B cell (primary cell): Measurements from ENCODE around the gene CCL24. TPM values are rescaled to one million over a fixed set of nuclear protein-coding genes. Genes with fewer than 3 reads are reported as not detected.
"Not testable (repeated sequence)": the region's sequence is repeated elsewhere in the genome, so short reads cannot be mapped to it uniquely, and the experiment has no call there.

Experiments used
- ATAC-seq: fragments of 200-7000 bp; cut with Tn5 transposase; one replicate; pipeline ENCODE4 v1.10.0; 2021; ENCODE audit warnings: low read depth, mild to moderate bottlenecking, moderate number of reproducible peaks, moderate library complexity
- CTCF ChIA-PET: fragments of 350-600 bp; sonication (Branson Sonifier 250); formaldehyde crosslinking; loops from one replicate; lab custom pipeline; 2021; ENCODE audit warnings: antibody characterized with exemption, inconsistent platforms; lab: Charles Lee
- POLR2A ChIA-PET: fragments of 350-600 bp; sonication (Branson Sonifier 250); formaldehyde crosslinking; loops from one replicate; lab custom pipeline; 2021; ENCODE audit warnings: antibody characterized with exemption; lab: Charles Lee
- DNase-seq: peaks from one replicate; pipeline ENCODE4 v3.0.0; 2013
- H2AFZ ChIP-seq: 2 replicates; pipeline ENCODE4 v1.6.1; 2012; ENCODE audit warnings: mild to moderate bottlenecking, low read depth, low read length; ENCODE audit not compliant: insufficient read depth, poor library complexity, severe bottlenecking
- H3K27ac ChIP-seq, 2 donors: 1 replicate in 1 of 2; 2 replicates in 1 of 2; pipeline ENCODE4 v1.5.1; 2012 to 2013; ENCODE audit warnings: low read length in 2 of 2, mild to moderate bottlenecking in 2 of 2, moderate library complexity in 1 of 2
- H3K27me3 ChIP-seq, 4 experiments: fragments of 200-600 bp in 1 of 4; sonication (generic) in 1 of 4; replicated peaks in 1 of 4; 1 replicate in 2 of 4; 2 replicates in 2 of 4; pipeline versions ENCODE4 v1.6.1 to v1.7.0; 2013 to 2016; ENCODE audit warnings: low read length in 3 of 4, mild to moderate bottlenecking in 2 of 4, mixed read lengths in 1 of 4, moderate library complexity in 1 of 4; ENCODE audit not compliant: insufficient read depth in 4 of 4, control insufficient read depth in 3 of 4; ENCODE audit errors: control extremely low read depth in 1 of 4
- H3K36me3 ChIP-seq, 2 experiments: replicated peaks in 1 of 2; 1 replicate in 1 of 2; 2 replicates in 1 of 2; pipeline versions ENCODE4 v1.6.1 to v1.7.1; 2013; ENCODE audit warnings: low read length in 1 of 2; ENCODE audit not compliant: insufficient read depth in 2 of 2, control insufficient read depth in 1 of 2; ENCODE audit errors: control extremely low read depth in 1 of 2, extremely low read depth in 1 of 2
- H3K4me1 ChIP-seq, 2 donors: fragments of 200-600 bp in 1 of 2; sonication (generic) in 1 of 2; 1 replicate in 1 of 2; 2 replicates in 1 of 2; pipeline versions ENCODE4 v1.5.1 to v1.6.1; 2013 to 2017; ENCODE audit warnings: low read length in 2 of 2; ENCODE audit not compliant: control insufficient read depth in 2 of 2, insufficient read depth in 2 of 2
- H3K4me2 ChIP-seq: replicated peaks from 2 replicates; pipeline ENCODE3; 2012; ENCODE audit warnings: mild to moderate bottlenecking, low read depth, low read length; ENCODE audit not compliant: poor library complexity, severe bottlenecking
- H3K4me3 ChIP-seq, 5 experiments: fragments of 200-600 bp in 1 of 5; sonication (generic) in 1 of 5; 1 replicate in 3 of 5; 2 replicates in 2 of 5; pipeline versions ENCODE4 v1.5.1 to v1.7.0; 2011 to 2016; ENCODE audit warnings: low read length in 4 of 5, mild to moderate bottlenecking in 4 of 5, low read depth in 2 of 5, control low read depth in 1 of 5, moderate library complexity in 1 of 5; ENCODE audit not compliant: insufficient read depth in 1 of 5; ENCODE audit errors: control extremely low read depth in 1 of 5, extremely low read depth in 1 of 5
- H3K79me2 ChIP-seq: fragments of 200-600 bp; sonication (generic); one replicate; pipeline ENCODE4 v1.6.0; 2016; ENCODE audit warnings: low read length; ENCODE audit not compliant: control insufficient read depth, insufficient read depth
- H3K9ac ChIP-seq: fragments of 200-600 bp; sonication (generic); 2 replicates; pipeline ENCODE4 v1.6.1; 2017; ENCODE audit warnings: mild to moderate bottlenecking, low read length, moderate library complexity
- H3K9me3 ChIP-seq, 3 donors: one replicate each; pipeline versions ENCODE4 v1.6.1 to v1.7.1; 2013; ENCODE audit warnings: low read length in 2 of 3; ENCODE audit not compliant: control insufficient read depth in 2 of 3, insufficient read depth in 1 of 3; ENCODE audit errors: control extremely low read depth in 1 of 3
- H4K20me1 ChIP-seq: 2 replicates; pipeline ENCODE4 v1.6.0; 2012; ENCODE audit warnings: mild to moderate bottlenecking, low read length; ENCODE audit not compliant: insufficient read depth, control insufficient read depth, poor library complexity, severe bottlenecking
- H3K27ac Mint-ChIP-seq: one replicate; pipeline ENCODE4 v1.8.0; 2021; ENCODE audit warnings: mixed read lengths
- H3K27me3 Mint-ChIP-seq: one replicate; pipeline ENCODE4 v1.8.0; 2021; ENCODE audit warnings: mixed read lengths
- H3K4me1 Mint-ChIP-seq: one replicate; pipeline ENCODE4 v1.8.0; 2021; ENCODE audit warnings: mixed read lengths
- H3K4me3 Mint-ChIP-seq: one replicate; pipeline ENCODE4 v1.8.0; 2021; ENCODE audit warnings: mixed read lengths
- H3K9me3 Mint-ChIP-seq: one replicate; pipeline ENCODE4 v1.8.0; 2022; ENCODE audit warnings: mixed read lengths; ENCODE audit not compliant: insufficient read depth
- EZH2 ChIP-seq: IDR thresholded peaks from 2 replicates; pipeline ENCODE4 v1.6.1; 2012; ENCODE audit warnings: borderline replicate concordance, low read depth, mild to moderate bottlenecking, moderate library complexity, low read length; ENCODE audit not compliant: insufficient read depth, poor library complexity, severe bottlenecking
- WGBS: methylation state at CpG from one replicate; pipeline ENCODE4 v1.1.5; 2013; ENCODE audit warnings: missing lambda C conversion rate; ENCODE audit not compliant: insufficient coverage; 5-methylcytosine and 5-hydroxymethylcytosine counted together
- intact Hi-C: fragments of 100-400 bp; cut with micrococcal nuclease; formaldehyde crosslinking; loops from one replicate; pipeline ENCODE4 v1.10.0; 2022
- polyA plus RNA-seq: library from polyadenylated mRNA; depleted of rRNA; stranded (reverse); fragments of >200 nt; gene quantifications from 2 replicates; pipeline ENCODE4 v1.2.3, GENCODE V29; 2012
- total RNA-seq, 2 donors: library from RNA; stranded (reverse); fragments of 120-200 nt in 1 of 2; gene quantifications; 1 replicate in 1 of 2; 2 replicates in 1 of 2; pipeline versions ENCODE4 v1.2.3 to v1.2.4, GENCODE V29; 2013 to 2022
- TF ChIP-seq, protein P1 (sequence below): fragments of 200-600 bp; IDR thresholded peaks from one replicate; pipeline ENCODE4 v1.8.0; 2022; ENCODE audit warnings: antibody characterized with exemption, mild to moderate bottlenecking

CCL24 gene
- total and polyA plus RNA-seq, 2 donors (not counting 1 experiment from before 2014, with no cell fraction given), result not detected

DNA sequence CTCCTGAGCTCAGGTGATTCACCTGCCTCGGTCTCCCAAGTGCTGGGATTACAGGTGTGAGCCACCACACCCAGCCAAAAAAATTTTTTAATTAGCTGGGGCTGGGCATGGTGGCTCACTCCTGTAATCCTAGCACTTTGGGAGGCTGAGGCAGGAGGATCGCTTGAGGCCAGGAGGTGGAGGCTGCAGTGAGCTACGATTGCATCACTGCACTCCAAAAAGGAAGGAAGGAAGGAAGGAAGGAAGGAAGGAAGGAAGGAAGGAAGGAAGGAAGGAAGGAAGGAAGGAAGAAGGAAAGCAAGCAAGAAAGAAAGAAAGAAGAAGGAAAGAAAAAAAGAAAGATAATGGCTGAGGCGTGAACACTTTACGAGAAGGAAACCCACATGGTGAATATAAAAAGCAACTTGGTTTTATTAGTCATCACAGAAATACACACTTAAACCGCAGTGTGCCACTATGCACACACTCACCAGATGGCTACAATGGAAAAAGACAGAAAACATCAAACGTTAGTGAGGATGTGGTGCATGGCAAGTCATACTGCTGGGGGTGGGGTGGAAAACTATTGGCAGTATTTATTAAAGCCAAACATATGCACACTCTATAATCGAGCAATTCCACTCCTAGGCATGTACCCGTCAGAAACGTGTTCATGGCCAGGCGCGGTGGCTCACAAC, 37.2 kb downstream of the CCL24 start:
- H3K4me2 ChIP-seq, result no peak overlapping the region
- H2AFZ ChIP-seq, result no peak overlapping the region
- no peaks in the 10 kb centered on the region for H3K4me1 ChIP-seq
- peak; percentile 31 for ATAC-seq
- POLR2A ChIA-PET, result interaction anchor here (0.7 kb wide), 1 partner anchor 390 kb away, joined by 11 read pairs; no protein-coding TSS in a partner anchor
- no peaks in the 10 kb centered on the region for H3K27me3 ChIP-seq
- peaks cover 0 to 6% (median 0%) of the 10 kb centered on the region in 3 donors for H3K9me3 ChIP-seq
- 72% methylated on average over 3 of the region's 12 CpGs for WGBS
- CTCF ChIA-PET, result interaction anchor here (1.0 to 1.4 kb wide), 2 partner anchors 14 to 244 kb away, joined by 4 to 5 read pairs; no protein-coding TSS in a partner anchor
- H3K4me3 Mint-ChIP-seq, result no peak overlapping the region
- no peaks in the 10 kb centered on the region for H3K79me2 ChIP-seq
- intact Hi-C loops, result no loop called here
- H4K20me1 ChIP-seq, result no peaks in the 10 kb centered on the region
- no peak overlapping the region for H3K4me3 ChIP-seq
- H3K27me3 Mint-ChIP-seq, result peaks cover 13% of the 10 kb centered on the region
- H3K9me3 Mint-ChIP-seq, result no peaks in the 10 kb centered on the region
- TF ChIP-seq, protein P1, sequence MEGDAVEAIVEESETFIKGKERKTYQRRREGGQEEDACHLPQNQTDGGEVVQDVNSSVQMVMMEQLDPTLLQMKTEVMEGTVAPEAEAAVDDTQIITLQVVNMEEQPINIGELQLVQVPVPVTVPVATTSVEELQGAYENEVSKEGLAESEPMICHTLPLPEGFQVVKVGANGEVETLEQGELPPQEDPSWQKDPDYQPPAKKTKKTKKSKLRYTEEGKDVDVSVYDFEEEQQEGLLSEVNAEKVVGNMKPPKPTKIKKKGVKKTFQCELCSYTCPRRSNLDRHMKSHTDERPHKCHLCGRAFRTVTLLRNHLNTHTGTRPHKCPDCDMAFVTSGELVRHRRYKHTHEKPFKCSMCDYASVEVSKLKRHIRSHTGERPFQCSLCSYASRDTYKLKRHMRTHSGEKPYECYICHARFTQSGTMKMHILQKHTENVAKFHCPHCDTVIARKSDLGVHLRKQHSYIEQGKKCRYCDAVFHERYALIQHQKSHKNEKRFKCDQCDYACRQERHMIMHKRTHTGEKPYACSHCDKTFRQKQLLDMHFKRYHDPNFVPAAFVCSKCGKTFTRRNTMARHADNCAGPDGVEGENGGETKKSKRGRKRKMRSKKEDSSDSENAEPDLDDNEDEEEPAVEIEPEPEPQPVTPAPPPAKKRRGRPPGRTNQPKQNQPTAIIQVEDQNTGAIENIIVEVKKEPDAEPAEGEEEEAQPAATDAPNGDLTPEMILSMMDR, result no peak
- TF ChIP-seq EZH2, result no peak
- H3K4me1 Mint-ChIP-seq, result peaks cover 5% of the 10 kb centered on the region
- no peak overlapping the region for H3K9ac ChIP-seq
- no peak for DNase-seq
- H3K27ac Mint-ChIP-seq, result no peak overlapping the region
- no peak overlapping the region for H3K27ac ChIP-seq
- no peaks in the 10 kb centered on the region for H3K36me3 ChIP-seq

DNA sequence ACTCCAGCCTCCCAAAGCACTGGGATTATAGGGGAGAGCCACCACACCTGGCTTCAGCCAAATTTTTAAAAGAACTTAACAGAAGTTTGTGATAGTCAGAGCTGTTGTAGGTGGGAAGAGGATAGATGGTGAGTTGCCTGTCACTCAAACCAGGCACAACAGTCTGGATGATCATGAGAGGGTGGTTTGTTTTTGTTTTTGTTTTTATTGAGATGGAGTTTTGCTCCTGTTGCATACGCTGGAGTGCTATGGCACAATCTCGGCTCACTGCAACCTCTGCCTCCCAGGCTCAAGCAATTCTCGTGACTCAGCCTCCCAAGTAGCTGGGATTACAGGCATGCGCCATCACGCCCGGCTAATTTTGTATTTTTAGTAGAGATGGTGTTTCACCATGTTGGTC, 39.6 kb downstream of the CCL24 start:
- H3K9ac ChIP-seq, POLR2A ChIA-PET, H3K4me1 Mint-ChIP-seq, H3K9me3 Mint-ChIP-seq, H3K79me2 ChIP-seq, H3K27ac ChIP-seq, H3K4me3 Mint-ChIP-seq, H2AFZ ChIP-seq, H3K9me3 ChIP-seq, intact Hi-C loops, H4K20me1 ChIP-seq, H3K27me3 Mint-ChIP-seq, H3K27me3 ChIP-seq, H3K27ac Mint-ChIP-seq, H3K36me3 ChIP-seq, H3K4me1 ChIP-seq, ATAC-seq, H3K4me2 ChIP-seq, H3K4me3 ChIP-seq, DNase-seq: not testable (repeated sequence)
- 95% methylated on average over 5 of the region's 6 CpGs for WGBS
- CTCF ChIA-PET, result interaction anchor here (1.0 kb wide), 1 partner anchor 11 kb away, joined by 3 read pairs; no protein-coding TSS in a partner anchor
